HG03139 (cell line): ENCODE measurements around the gene PLEKHA6.
A peak's percentile ranks its signal among the peaks of the same experiment; 100 is the strongest.

Source experiments
- ATAC-seq: cut with Tn5 transposase; IDR thresholded peaks from one replicate; pipeline ENCODE4 v1.9.1; 2021; ENCODE audit not compliant: unreplicated experiment

PLEKHA6 gene, protein sequence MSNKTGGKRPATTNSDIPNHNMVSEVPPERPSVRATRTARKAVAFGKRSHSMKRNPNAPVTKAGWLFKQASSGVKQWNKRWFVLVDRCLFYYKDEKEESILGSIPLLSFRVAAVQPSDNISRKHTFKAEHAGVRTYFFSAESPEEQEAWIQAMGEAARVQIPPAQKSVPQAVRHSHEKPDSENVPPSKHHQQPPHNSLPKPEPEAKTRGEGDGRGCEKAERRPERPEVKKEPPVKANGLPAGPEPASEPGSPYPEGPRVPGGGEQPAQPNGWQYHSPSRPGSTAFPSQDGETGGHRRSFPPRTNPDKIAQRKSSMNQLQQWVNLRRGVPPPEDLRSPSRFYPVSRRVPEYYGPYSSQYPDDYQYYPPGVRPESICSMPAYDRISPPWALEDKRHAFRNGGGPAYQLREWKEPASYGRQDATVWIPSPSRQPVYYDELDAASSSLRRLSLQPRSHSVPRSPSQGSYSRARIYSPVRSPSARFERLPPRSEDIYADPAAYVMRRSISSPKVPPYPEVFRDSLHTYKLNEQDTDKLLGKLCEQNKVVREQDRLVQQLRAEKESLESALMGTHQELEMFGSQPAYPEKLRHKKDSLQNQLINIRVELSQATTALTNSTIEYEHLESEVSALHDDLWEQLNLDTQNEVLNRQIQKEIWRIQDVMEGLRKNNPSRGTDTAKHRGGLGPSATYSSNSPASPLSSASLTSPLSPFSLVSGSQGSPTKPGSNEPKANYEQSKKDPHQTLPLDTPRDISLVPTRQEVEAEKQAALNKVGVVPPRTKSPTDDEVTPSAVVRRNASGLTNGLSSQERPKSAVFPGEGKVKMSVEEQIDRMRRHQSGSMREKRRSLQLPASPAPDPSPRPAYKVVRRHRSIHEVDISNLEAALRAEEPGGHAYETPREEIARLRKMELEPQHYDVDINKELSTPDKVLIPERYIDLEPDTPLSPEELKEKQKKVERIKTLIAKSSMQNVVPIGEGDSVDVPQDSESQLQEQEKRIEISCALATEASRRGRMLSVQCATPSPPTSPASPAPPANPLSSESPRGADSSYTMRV

DNA sequence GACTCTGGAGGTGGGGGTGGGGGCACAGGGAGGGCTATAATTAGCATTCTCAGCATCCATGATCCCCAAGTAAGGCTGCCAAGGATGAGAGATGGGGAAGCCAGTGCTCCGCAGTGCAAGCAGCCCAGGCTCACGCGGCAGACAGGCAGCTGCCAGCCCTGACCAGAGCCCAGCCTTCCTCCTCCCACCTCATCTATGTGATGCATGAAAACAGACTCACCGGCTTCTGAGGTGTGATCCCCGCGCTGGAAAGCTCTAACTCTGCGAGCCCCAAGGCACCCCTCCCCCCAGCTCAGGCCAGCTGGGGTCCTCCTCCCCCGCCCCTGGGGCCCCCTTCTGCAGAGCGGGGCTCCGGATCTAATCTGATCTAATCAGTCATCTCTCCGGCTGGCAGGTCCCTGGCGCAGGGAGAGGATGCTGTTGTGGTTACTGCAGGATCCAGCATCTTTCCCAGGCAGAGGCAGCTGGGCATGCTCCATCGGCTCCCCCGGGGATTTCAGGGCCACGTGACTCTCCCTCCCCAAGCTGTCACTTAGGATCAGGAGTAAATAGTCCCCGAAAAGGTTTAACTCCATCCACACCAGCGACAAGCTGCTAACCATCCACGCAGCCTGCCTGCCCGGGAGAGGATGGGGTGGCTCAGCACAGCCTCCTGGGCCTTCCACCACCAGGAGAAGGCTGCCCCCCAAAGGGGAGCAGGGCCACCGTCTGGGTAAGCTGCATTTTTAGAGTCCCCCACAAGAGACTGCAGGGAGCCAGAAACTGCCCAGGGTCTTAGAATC, at the start of gene PLEKHA6:
PLEKHA6 (minus strand) TSS at position 456 of the 782 bp plus-strand sequence. CDS start 86,202 bp downstream, outside the sequence.
- ATAC-seq: no peak

DNA sequence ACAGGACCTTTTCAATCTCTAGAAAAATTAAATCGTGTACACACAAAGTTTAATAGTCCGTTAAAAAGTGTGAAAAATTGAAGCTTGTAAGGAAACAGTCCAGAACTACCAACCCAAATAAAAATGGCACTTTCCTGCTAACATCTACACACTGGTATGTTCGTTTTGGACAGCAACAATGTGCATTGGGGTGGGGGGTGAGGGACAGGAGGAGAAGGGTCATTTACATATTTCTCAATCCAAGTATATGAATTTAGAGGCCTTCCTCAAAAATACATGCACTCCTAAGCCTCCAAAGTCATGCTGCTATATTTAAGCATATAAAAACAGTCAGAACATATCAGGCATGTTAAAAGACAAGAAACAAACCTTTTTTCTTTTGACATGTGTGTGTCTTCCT, 49.4 kb upstream of the PLEKHA6 start:
- ATAC-seq: no peak

DNA sequence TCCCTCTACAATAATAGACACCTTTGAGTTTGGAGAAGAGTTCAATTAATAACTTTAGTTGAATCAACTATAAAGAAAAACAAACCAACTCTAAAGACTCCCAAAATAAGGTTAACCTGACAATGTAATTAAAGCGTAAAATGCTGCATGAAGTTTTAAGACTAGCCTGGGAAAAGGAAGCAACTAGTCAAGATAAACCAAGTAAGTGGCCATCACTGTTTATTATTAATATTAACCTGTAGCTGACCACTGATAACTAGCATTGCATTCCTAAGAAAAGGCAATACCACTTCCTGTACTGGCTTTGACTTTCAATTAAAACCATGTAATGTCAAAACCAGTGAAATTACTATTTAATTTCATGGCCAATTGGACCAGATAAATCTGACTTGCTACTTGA, 48.9 kb upstream of the PLEKHA6 start:
- ATAC-seq: no peak

DNA sequence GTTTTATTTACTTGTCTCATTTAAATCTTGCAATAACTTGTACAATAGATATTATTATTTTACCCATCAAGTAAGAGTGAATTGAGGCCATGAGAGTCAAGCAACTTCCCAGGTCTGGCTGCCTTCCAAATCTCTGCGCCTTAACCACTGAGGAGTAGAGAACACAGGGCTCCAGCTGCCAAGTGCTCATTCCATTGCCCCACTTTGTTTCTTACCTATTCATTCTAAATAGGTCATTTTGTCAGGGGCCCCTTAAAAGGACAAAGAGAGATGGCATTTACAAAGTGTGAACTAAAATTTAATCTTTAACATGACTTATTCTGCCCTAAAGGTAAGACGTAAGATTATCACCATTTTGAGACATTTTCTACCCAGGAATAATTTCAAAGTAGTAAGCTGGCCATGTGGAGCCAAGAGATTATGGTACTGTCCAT, 48.4 kb upstream of the PLEKHA6 start:
- no peak for ATAC-seq

DNA sequence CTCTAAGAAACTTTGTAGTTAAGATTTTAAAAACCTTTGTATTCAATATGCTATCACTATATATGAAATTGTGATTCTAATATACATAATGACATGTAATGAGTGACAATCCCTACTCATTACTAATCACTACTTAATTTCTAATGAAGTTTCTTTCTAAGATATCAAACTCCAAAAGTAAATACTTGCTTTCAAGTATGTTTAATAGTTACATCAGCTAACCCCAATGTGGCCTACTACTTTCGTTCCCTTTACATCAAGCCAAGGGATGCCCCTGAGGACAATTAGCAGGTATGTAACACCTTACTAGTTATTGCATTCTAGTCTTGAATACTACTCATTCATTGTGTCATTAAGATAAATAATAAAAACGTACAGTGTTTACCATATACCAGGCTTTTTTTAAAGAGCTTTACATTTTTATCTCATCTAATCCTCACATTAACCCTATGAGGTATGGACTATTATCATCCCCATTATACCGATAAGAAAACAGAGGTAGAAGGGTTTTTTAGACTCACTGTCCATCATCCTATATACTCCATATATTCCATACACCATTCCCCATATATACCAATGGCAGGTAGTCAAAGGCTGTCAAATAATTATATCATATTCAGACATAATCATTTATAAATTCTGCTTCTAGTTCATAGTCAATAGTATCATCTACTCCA, 47.7 kb upstream of the PLEKHA6 start:
- ATAC-seq: no peak

DNA sequence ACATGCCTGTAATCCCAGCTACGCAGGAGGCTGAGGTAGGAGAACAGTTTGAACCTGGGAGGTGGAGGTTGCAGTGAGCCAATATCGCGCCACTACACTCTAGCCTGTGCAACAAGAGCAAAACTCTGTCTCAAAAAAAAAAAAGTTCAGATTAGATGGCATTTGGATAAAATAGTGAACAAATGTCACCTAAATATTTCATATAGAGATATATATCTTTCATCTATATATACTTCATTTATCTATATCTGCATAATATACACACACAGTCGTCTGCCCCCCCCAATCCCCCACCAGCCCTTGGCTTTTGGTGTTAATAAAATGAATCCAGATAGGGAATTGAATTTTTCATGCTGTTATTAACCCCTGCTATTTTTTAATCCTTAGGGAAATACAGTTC, 46.9 kb upstream of the PLEKHA6 start:
- no peak for ATAC-seq

DNA sequence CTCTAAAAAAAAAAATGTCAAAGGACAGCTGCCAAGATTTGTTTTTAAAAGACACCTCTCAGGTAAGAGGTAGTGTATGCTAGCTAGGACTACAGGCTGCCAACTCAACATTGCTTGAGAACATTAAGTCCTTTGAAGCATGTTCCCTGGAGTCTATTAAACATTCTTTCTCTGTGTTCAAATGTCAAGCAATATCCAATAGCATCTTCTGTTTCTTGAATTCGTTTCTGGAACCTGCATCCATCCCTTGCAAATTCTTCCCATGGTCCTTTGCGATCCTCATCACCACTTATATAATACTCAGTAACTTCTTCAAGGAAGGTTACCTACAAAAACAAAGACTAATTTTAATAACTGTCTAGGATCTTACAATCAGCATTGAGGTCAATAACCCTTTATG, 46.3 kb upstream of the PLEKHA6 start:
- ATAC-seq: no peak

DNA sequence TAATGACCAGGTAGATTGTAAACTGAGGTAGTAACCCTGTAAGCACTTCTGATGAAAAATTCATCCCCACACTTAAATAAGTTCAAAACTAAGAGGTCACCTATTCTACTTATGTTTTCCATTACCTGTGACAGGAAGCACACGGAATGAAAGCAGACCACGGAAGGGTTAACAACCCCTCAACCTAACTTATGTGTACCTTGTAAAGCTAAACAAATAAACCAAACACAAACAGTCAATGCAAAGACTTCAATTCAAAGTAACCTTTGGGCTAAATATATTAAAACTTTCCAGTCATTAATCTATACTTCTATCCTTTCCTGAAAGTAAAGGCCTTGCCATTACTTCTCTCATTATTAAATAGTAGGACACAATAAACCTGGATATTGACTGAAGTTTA, 44.9 kb upstream of the PLEKHA6 start:
- no peak for ATAC-seq

DNA sequence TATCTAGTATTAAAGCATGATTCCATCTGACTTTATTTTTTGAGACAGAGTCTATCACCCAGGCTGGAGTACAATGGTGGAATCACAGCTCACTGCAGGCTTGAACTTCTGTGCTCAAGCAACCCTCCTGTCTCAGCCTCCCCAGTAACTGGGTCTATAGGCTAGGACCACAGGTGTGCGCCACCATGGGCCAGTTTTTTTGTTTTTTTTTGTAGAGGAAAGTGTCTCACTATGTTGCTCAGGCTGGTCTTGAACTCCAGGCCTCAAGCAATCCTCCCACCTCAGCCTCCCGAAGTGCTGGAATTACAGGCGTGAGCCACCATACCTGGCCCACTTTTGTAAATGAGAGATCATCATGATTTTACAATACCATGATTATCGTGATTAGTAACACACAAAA, 42.7 kb upstream of the PLEKHA6 start:
- ATAC-seq: no peak

DNA sequence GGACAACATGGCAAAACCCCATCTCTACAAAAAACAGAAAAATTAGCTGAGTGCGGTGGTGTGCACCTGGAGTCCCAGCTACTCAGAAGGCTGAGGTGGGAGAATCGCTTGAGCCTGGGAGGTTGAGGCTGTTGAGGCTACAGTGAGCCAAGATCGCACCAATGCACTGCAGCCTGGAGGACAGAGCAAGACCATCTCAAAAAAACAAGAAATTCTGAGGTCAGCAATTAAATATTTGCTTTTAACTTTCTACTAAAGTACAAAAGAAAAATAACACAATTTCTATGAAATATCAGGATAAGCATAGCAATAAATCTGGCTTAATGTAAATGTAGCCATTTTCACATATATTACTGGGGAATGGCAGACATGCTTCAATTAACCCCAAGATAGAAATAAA, 42.0 kb upstream of the PLEKHA6 start:
- no peak for ATAC-seq

DNA sequence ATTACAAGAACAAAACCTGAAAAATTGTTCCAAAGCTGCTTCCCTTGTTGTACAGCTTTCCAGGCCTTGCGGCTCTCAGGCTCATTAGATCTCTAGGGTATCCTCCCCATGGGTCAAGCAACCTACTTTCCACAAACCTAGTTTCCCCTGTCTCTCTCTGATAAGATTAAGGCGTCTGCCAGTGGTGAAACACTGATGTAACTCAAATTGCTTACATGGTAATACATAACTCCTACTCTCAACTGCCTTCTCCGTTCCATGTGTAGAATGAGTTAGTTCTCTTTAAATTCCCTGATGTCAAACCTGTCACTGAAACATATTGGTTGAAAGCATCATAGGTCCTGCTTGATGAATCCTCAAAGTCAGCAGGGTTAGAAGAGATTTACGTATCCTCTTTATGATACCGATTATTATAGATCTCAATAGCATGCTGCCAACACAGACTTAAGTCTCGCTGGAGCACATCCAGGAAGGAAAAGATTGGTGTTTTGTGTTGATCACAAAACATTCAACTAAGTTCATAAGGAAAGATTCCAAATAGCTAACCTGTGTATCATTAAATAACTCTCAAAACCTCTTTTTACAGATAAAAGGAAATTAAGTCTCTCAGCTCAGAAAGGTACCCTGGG, 41.3 kb upstream of the PLEKHA6 start:
- no peak for ATAC-seq

DNA sequence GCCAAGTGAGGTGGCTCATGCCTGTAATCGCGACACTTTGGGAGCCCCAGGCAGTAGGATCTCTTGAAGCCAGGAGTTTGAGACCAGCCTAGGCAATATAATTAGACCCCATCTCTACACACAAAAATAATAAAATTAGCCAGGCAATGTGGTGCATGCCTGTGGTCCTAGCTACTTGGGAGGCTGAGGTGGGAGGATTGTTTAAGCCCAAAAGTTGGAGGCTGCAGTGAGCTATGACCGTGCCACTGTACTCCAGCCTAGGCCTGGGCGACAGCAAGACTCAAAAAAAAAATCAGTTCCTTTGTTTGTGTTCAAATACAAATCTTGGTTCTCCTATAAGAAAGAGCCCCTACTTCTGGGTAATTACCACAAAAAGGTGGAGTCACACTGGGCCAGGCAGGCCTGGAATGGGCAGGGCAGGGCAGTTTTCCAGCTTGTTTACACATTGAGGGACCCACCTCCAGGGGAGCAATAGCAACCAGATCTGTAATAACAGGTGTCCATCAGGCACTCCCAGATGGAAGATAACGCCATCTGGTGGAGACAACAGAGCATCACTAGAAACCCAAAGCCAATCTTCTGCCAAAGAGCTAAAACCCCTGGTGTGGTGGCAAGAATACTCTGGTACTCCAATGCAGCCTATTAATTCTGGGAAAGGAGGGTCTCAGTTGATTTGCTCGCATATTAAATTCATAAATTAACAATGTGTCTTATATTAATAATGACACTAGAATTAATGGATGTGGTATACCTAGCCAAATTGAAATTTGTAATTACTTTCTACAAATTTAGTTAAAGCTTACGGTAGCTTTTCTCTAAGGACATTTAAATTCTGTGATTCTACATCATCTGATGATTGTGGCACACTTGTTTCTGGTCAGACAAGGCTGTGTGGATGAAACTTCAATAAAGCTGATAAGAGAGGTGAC, 38.7 kb upstream of the PLEKHA6 start:
- peak; percentile 75 for ATAC-seq

DNA sequence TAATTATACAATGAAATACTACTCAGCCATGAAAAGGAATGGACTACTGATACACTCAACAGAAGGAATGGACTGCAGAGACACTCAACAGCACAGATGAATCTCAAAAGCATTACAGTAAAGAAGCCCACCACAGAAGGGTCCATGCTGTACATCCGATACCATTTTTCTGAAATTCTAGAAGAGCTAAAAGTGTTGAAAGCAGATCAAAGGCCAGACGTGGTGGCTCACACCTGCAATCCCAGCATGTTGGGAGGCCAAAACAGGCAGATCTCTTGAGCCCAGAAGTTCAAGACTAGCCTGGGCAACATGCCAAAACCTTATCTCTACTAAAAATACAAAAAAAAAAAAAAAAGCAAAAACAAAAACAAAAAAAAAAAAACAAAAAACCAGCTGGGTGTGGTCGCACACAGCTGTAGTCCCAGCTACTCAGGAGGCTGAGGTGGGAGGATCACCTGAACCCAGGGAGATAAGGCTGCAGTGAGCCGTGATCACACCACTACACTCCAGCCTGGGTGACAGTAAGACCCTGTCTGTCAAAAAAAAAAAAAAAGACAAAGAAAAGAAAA, 36.4 kb upstream of the PLEKHA6 start:
- no peak for ATAC-seq

DNA sequence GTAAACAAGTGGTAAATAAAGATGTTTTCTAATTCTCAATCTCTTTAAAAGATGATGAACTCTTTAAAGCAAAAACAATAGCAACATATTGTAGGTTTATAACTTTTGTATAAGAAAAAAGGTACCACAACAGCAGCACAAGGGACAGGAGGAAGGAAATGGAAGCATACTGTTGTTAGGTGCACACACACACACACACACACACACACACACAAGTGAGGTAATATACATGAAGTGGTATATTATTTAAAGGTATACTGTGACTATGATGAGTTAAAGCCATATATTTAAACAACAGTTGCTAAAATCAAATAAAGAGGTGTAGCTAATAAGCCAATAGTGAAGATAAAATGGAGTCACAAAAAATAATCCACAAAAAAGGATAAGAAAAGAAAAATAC, 31.9 kb upstream of the PLEKHA6 start:
- no peak for ATAC-seq

DNA sequence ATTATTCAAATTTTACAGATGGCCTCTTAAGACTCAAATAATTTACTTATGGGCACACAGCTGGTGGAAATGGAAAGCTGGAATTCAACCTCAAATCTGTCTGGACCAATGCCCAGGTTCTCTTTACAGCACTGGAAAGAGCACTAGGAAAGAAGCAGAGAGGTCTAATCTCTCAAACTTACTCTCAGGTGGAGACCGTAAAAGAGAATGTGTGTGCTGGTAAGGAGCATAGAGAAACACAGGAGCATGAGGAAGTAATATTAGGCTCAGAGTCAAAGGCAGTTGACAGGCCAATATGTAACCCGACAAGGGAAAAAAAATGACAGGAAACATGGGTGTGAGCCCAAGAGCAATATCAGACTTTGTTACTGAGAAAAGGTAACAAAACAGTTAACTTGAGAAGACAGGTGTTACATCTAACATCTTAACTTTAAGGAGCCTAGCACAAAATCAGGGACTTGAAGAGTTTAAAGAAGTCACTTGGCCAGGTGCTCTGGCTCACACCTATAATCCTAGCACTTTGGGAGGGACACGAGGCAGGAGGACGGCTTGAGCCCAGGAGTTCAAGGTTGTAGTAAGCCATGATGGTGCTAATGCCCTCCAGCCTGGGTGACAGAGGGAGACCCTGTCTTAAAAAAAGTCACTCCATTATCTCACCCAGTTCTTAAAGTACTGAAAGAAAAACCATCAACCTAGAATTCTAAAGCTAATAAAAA, 31.2 kb upstream of the PLEKHA6 start:
- ATAC-seq: no peak

DNA sequence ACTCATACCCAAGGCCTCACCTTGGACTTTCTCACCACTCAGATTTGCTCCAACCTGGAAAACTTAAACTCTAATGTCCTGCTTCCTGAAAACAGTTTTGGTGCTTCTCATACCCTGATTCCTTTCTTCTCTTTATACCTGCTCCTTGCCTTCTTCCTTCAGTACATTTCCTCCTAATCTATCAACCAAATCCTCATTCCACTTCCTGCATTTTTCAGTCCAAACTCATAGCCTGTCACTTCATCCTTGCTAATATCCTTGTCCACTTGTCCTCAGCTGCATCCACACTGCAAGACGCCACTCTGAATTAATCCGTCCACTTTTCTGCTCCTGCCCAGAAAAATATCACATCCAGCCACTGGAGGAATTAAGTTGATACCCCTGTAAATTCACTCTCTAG, 26.0 kb upstream of the PLEKHA6 start:
- no peak for ATAC-seq

DNA sequence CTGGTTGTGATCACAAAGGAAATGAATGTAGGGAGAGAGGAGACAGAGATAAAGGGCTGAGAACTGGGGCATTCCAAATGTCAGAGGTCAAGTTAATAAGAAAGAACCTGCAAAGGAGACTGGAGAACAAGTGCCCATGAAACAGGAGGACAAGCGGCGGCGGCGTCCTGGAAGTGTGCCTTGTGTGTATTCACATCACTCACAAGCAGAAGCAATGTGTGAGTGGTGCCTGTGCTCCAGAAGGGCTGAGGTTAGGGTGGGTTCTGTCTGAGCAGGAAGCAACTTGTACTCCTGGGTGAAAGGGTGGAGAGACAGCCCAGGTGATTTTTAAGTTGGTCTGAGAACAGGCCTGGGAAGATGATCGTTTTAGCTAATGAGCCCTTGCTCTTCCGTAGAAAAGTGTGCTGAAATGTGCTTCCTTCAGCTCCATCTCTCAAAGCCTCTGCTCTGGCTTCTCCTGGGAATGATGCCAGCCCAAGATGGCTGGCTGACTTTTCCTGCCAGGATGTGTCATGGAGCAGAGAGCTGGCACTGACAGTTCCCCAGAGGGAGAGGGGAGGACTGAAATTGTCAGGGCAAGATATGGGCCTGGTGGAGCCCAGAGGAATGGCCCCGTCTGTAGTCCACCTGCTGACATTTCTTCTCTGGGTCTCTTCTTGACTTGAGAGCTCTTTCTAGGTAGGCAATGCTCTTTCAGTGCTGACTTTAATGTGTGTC, 25.1 kb upstream of the PLEKHA6 start:
- ATAC-seq: no peak
